Neural progenitor cell (in vitro differentiated cells): ENCODE data around the gene ZNF197. TPM values are rescaled to one million over a fixed set of nuclear protein-coding genes. Genes with fewer than 3 reads are reported as not detected.
A peak's percentile ranks its signal among the peaks of the same experiment; 100 is the strongest.

Experiments
- DNase-seq: peaks from one replicate; pipeline ENCODE4 v3.0.0-alpha.2; 2016; ENCODE audit warnings: low spot score
- H2AFZ ChIP-seq: fragments of 200-600 bp; sonication (generic); replicated peaks from 2 replicates; pipeline ENCODE4 v1.6.1; 2016; ENCODE audit warnings: antibody characterized with exemption
- H3F3A ChIP-seq: fragments of 200-600 bp; sonication (generic); 2 replicates; pipeline ENCODE4 v1.6.1; 2016; ENCODE audit warnings: antibody characterized with exemption, low read depth
- H3K27ac ChIP-seq: fragments of 200-600 bp; sonication (generic); 2 replicates; pipeline ENCODE4 v1.5.1; 2016; ENCODE audit warnings: mild to moderate bottlenecking
- H3K27me3 ChIP-seq: fragments of 200-600 bp; sonication (generic); 2 replicates; pipeline ENCODE4 v1.6.1; 2016; ENCODE audit warnings: mild to moderate bottlenecking, moderate library complexity
- H3K36me3 ChIP-seq: fragments of 200-600 bp; sonication (generic); 2 replicates; pipeline ENCODE4 v1.5.1; 2016
- H3K4me1 ChIP-seq: fragments of 200-600 bp; sonication (generic); 2 replicates; pipeline ENCODE4 v1.6.1; 2016; ENCODE audit warnings: mixed run types
- H3K4me2 ChIP-seq: fragments of 200-600 bp; sonication (generic); 2 replicates; pipeline ENCODE4 v1.6.1; 2016
- H3K4me3 ChIP-seq: fragments of 200-600 bp; sonication (generic); 2 replicates; pipeline ENCODE4 v1.5.1; 2016
- H3K79me2 ChIP-seq: fragments of 200-600 bp; sonication (generic); 2 replicates; pipeline ENCODE4 v1.6.1; 2016; ENCODE audit warnings: low read depth
- H3K9ac ChIP-seq: fragments of 200-600 bp; sonication (generic); 2 replicates; pipeline ENCODE4 v1.6.1; 2016
- H3K9me3 ChIP-seq: fragments of 200-600 bp; sonication (generic); 2 replicates; pipeline ENCODE4 v1.5.1; 2016; ENCODE audit warnings: low read depth
- H4K20me1 ChIP-seq: fragments of 200-600 bp; sonication (generic); 2 replicates; pipeline ENCODE4 v1.6.1; 2016; ENCODE audit warnings: low read depth
- H3K27ac Mint-ChIP-seq: 3 replicates; pipeline ENCODE4 v1.8.0; 2021; ENCODE audit warnings: mixed read lengths
- H3K27me3 Mint-ChIP-seq: 2 replicates; pipeline ENCODE4 v1.8.0; 2022; ENCODE audit warnings: low read depth, mild to moderate bottlenecking, inconsistent platforms, moderate library complexity, mixed read lengths; ENCODE audit not compliant: insufficient read depth
- H3K36me3 Mint-ChIP-seq: 3 replicates; pipeline ENCODE4 v1.8.0; 2021; ENCODE audit warnings: mixed read lengths
- H3K4me1 Mint-ChIP-seq: 3 replicates; pipeline ENCODE4 v1.8.0; 2021; ENCODE audit warnings: mixed read lengths
- H3K4me3 Mint-ChIP-seq: 3 replicates; pipeline ENCODE4 v1.8.0; 2021; ENCODE audit warnings: mild to moderate bottlenecking, moderate library complexity, mixed read lengths
- H3K9me3 Mint-ChIP-seq: 3 replicates; pipeline ENCODE4 v1.8.0; 2020; ENCODE audit warnings: mixed read lengths
- CTCF ChIP-seq: fragments of 200-600 bp; sonication (generic); IDR thresholded peaks from 2 replicates; pipeline ENCODE4 v1.5.1; 2017; ENCODE audit warnings: antibody characterized with exemption, mild to moderate bottlenecking
- EZH2 ChIP-seq: fragments of 200-600 bp; sonication (generic); IDR thresholded peaks from 2 replicates; pipeline ENCODE4 v1.6.1; 2017; ENCODE audit warnings: antibody characterized with exemption, mild to moderate bottlenecking, moderate library complexity
- EZH2phosphoT487 ChIP-seq: fragments of 200-600 bp; sonication (generic); IDR thresholded peaks from 2 replicates; pipeline ENCODE4 v1.6.1; 2017; ENCODE audit warnings: antibody characterized with exemption
- total RNA-seq: library from RNA; depleted of rRNA; stranded (reverse); fragments of >200 nt; gene quantifications from 2 replicates; pipeline ENCODE4 v1.2.3, GENCODE V29; 2015; ENCODE audit warnings: low replicate concordance

ZNF197 gene
- total RNA-seq, 1 donor from 2014 or later = 49.1 TPM

GRCh38 chr3:44642337-44642736 is 17.5 kb downstream of the ZNF197 start:
- H3K27ac ChIP-seq = no peak overlapping the region
- no peak overlapping the region for H2AFZ ChIP-seq
- no peaks in the 10 kb centered on the region for H3K4me1 ChIP-seq
- H3K27me3 Mint-ChIP-seq = no peaks in the 10 kb centered on the region
- H3F3A ChIP-seq = peaks cover 14% of the 10 kb centered on the region
- H3K4me2 ChIP-seq = no peak overlapping the region
- peaks cover 79% of the 10 kb centered on the region for H3K36me3 Mint-ChIP-seq
- no peak for DNase-seq
- H3K4me1 Mint-ChIP-seq = no peaks in the 10 kb centered on the region
- H3K27ac Mint-ChIP-seq = no peak overlapping the region
- no peaks in the 10 kb centered on the region for H3K27me3 ChIP-seq
- TF ChIP-seq EZH2 = no peak
- no peak for TF ChIP-seq EZH2phosphoT487
- TF ChIP-seq CTCF = no peak
- no peak overlapping the region for H3K4me3 ChIP-seq
- no peaks in the 10 kb centered on the region for H4K20me1 ChIP-seq
- H3K9me3 ChIP-seq = peaks cover 25% of the 10 kb centered on the region
- H3K4me3 Mint-ChIP-seq = no peak overlapping the region
- peaks cover 24% of the 10 kb centered on the region for H3K79me2 ChIP-seq
- H3K36me3 ChIP-seq = peaks cover 61% of the 10 kb centered on the region
- H3K9ac ChIP-seq = no peak overlapping the region
- H3K9me3 Mint-ChIP-seq = peaks cover 58% of the 10 kb centered on the region

DNA sequence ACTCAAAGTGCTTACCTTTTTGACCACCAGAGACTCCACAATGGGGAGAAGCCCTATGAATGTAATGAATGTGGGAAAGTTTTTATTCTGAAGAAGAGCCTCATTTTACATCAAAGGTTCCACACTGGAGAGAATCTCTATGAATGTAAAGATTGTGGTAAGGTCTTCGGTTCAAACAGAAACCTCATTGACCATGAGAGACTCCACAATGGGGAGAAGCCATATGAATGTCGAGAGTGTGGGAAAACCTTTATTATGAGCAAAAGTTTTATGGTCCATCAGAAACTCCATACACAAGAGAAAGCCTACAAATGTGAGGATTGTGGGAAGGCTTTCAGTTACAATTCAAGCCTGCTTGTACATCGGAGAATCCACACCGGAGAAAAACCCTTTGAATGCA is 18.2 kb downstream of the ZNF197 start:
- peaks cover 2% of the 10 kb centered on the region for H3K4me1 Mint-ChIP-seq
- Histone ChIP-seq H2AFZ (no peak overlapping the region), H3K9ac (no peak overlapping the region), H4K20me1 (no peaks in the 10 kb centered on the region), H3K27ac (no peak overlapping the region), H3K4me1 (no peaks in the 10 kb centered on the region), H3K27me3 (no peaks in the 10 kb centered on the region), H3K4me2 (no peak overlapping the region), H3F3A (peaks cover 14% of the 10 kb centered on the region), H3K4me3 (no peak overlapping the region), H3K9me3 (peaks cover 25% of the 10 kb centered on the region), H3K79me2 (peaks cover 17% of the 10 kb centered on the region), H3K36me3 (peaks cover 54% of the 10 kb centered on the region)
- H3K27ac Mint-ChIP-seq = no peak overlapping the region
- no peak overlapping the region for H3K4me3 Mint-ChIP-seq
- H3K27me3 Mint-ChIP-seq = no peaks in the 10 kb centered on the region
- no peak for TF ChIP-seq CTCF
- peaks cover 72% of the 10 kb centered on the region for H3K36me3 Mint-ChIP-seq
- no peak for DNase-seq
- peaks cover 51% of the 10 kb centered on the region for H3K9me3 Mint-ChIP-seq

DNA sequence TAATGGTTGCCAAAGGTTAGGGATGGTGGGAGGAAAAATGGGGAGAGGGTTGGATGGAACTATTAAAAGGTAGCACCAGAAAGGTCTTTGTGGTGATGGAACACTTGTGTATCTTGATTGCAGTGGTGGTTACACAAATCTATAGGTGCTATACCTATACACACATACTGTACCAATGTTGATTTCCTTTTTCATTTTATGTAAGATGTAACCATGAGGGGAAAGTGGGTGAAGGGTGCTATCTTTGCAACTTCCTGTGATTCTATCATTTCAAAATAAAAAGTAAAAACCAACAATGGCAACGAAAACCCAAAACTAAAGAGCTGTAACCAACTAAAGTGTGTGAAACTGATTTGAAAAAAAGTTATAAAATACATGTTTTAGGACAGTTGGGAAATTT is 22.9 kb downstream of the ZNF197 start:
- peaks cover 10% of the 10 kb centered on the region for H3K4me1 ChIP-seq
- TF ChIP-seq EZH2 (no peak), EZH2phosphoT487 (no peak), CTCF (no peak)
- H2AFZ ChIP-seq = no peak overlapping the region
- no peak overlapping the region for H3K9ac ChIP-seq
- H3K27me3 ChIP-seq = no peaks in the 10 kb centered on the region
- peak overlapping the region; percentile 91 for H3K4me2 ChIP-seq
- DNase-seq = no peak
- Mint-ChIP-seq H3K36me3 (peaks cover 47% of the 10 kb centered on the region), H3K4me3 (peak overlapping the region; percentile 98), H3K27me3 (peaks cover 2% of the 10 kb centered on the region), H3K4me1 (peaks cover 10% of the 10 kb centered on the region), H3K9me3 (peaks cover 14% of the 10 kb centered on the region), H3K27ac (peak overlapping the region; percentile 78)
- peaks cover 13% of the 10 kb centered on the region for H3K9me3 ChIP-seq
- H3F3A ChIP-seq = peaks cover 14% of the 10 kb centered on the region
- peaks cover 17% of the 10 kb centered on the region for H3K36me3 ChIP-seq
- H3K4me3 ChIP-seq = peak overlapping the region; percentile 94
- peaks cover 7% of the 10 kb centered on the region for H4K20me1 ChIP-seq
- H3K79me2 ChIP-seq = peaks cover 28% of the 10 kb centered on the region
- no peak overlapping the region for H3K27ac ChIP-seq
